Measurements from ENCODE around the gene BACH2.
"Not testable (repeated sequence)": the region's sequence is repeated elsewhere in the genome, so short reads cannot be mapped to it uniquely, and the experiment has no call there.

The BACH2 gene

DNA sequence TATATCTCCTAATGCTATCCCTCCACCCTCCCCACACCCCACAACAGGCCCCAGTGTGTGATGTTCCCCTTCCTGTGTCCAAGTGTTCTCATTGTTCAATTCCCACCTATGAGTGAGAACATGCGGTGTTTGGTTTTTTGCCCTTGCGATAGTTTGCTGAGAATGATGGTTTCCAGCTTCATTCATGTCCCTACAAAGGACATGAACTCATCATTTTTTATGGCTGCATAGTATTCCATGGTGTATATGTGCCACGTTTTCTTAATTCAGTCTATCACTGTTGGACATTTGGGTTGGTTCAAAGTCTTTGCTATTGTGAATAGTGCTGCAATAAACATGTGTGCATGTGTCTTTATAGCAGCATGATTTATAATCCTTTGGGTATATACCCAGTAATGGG is 163.0 kb downstream of the BACH2 start:
- not testable (repeated sequence) for H3K9me3 ChIP-seq (ENCODE audit: control insufficient read depth, low read length); H3K4me3 ChIP-seq (ENCODE audit: extremely low read depth, insufficient read depth, low read length, poor library complexity, severe bottlenecking); H3K4me1 ChIP-seq (ENCODE audit: control insufficient read depth, insufficient read depth, low read length, poor library complexity, severe bottlenecking); H3K27ac ChIP-seq (ENCODE audit: low read depth, low read length, severe bottlenecking); H3K36me3 ChIP-seq (ENCODE audit: control insufficient read depth, insufficient read depth, low read length)
- WGBS, 2 experiments (ENCODE audit: insufficient coverage in 2 of 2) = no CpG with 5 or more reads among the region's 3 CpGs

DNA sequence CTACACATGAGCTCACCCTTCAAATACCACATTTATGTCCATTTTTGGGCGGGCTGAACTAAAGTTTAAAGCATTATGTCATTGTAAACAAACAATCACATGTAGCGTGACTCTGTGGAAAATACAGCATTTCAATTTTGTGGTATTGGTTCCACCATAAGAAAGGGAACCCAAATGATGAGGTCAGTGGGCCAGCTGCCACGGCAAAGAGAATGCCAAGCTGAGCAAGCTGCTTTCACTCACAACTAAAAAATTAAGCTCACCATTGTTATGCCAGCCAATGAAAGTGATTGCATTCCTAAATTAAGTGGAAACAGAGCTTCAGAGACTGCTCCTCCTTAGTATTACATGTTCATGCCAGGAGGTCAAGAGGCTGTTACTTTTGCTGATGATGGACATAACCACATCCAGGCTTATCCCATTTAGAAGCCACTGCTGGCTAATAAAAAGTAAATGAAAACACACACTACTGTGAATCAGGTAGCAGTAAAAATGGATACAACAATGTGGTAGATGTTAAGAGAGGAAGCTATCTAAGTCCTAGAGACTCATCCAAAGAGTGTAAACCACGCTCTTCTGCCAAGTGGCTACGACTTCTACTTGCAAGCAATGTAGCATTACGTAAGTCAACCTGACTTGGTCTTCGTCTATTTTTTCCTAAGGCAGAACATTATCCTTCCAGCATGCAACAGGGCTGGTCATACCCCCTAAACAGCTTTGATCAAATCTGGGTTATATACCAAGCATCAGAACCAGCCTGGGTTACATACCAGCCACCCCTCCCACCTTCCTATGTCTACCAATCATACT is 164.8 kb downstream of the BACH2 start:
- Histone ChIP-seq H3K4me3 (ENCODE audit: extremely low read depth, insufficient read depth, low read length, poor library complexity, severe bottlenecking) (no peak overlapping the region), H3K9me3 (ENCODE audit: control insufficient read depth, low read length) (peaks cover 4% of the 10 kb centered on the region), H3K27ac (ENCODE audit: low read depth, low read length, severe bottlenecking) (no peak overlapping the region), H3K36me3 (ENCODE audit: control insufficient read depth, insufficient read depth, low read length) (no peaks in the 10 kb centered on the region), H3K4me1 (ENCODE audit: control insufficient read depth, insufficient read depth, low read length, poor library complexity, severe bottlenecking) (peaks cover 10% of the 10 kb centered on the region)
- 94 to 100% methylated on average over 4 to 6 of the region's 7 CpGs for WGBS, 2 experiments (ENCODE audit: insufficient coverage in 2 of 2)

DNA sequence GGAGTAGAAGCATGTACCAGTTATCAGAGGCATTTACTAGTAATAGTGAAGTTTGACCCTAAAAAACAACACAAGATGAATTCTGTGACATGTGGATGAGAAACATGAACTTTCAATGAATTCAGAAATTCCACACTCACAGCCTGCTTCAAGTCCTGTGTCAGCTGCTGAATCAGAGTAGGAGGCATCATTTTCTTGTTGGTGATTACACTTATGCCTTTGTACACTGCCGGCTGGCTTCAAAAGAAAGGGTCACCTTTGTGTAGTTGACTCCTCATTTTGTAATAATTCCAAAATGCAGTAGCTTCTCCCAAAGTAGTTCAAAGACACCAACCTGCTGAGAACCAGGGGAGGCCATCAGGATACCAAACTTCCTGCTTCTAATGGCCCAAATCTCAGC is 165.5 kb downstream of the BACH2 start:
- Histone ChIP-seq H3K9me3 (ENCODE audit: control insufficient read depth, low read length) (peaks cover 4% of the 10 kb centered on the region), H3K27ac (ENCODE audit: low read depth, low read length, severe bottlenecking) (no peak overlapping the region), H3K4me3 (ENCODE audit: extremely low read depth, insufficient read depth, low read length, poor library complexity, severe bottlenecking) (no peak overlapping the region), H3K4me1 (ENCODE audit: control insufficient read depth, insufficient read depth, low read length, poor library complexity, severe bottlenecking) (peaks cover 13% of the 10 kb centered on the region), H3K36me3 (ENCODE audit: control insufficient read depth, insufficient read depth, low read length) (no peaks in the 10 kb centered on the region)
- WGBS, 2 experiments (ENCODE audit: insufficient coverage in 2 of 2) = 92% methylated on average over 1 of the region's 1 CpG; no CpG with 5 or more reads in 1 of the 2 experiments

DNA sequence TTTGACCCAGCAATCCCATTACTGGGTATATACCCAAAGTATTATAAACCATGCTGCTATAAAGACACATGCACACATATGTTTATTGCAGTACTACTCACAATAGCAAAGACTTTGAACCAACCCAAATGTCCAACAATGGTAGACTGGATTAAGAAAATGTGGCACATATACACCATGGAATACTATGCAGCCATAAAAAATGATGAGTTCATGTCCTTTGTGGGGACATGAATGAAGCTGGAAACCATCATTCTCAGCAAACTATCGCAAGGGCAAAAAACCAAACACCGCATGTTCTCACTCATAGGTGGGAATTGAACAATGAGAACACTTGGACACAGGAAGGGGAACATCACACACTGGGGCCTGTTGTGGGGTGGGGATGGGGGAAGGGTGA is 168.0 kb downstream of the BACH2 start:
- not testable (repeated sequence) for H3K27ac ChIP-seq (ENCODE audit: low read depth, low read length, severe bottlenecking); H3K9me3 ChIP-seq (ENCODE audit: control insufficient read depth, low read length); H3K4me3 ChIP-seq (ENCODE audit: extremely low read depth, insufficient read depth, low read length, poor library complexity, severe bottlenecking); H3K36me3 ChIP-seq (ENCODE audit: control insufficient read depth, insufficient read depth, low read length)
- H3K4me1 ChIP-seq (ENCODE audit: control insufficient read depth, insufficient read depth, low read length, poor library complexity, severe bottlenecking) = peaks cover 13% of the 10 kb centered on the region
- no CpG with 5 or more reads among the region's 2 CpGs for WGBS, 2 experiments (ENCODE audit: insufficient coverage in 2 of 2)

DNA sequence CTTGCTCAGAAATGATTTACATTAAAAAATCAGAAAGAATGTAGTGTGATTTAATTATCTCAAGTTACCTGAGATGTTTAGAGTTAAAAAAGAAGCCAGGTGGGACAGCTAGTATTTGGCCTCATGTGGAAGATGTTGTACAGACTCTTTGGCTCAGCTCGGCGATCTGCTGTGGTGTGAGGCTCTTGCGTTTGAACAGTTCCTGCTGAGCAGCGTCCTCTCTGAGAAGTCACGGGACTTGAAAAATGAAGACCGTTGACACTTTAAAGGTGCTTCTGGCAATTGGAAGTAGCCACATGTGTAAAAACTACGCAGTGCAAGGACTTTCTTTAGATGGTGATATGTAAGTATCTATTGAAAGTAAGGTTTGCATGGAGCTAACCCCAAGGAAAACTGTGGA is 169.0 kb downstream of the BACH2 start:
- no peak overlapping the region for H3K4me3 ChIP-seq (ENCODE audit: extremely low read depth, insufficient read depth, low read length, poor library complexity, severe bottlenecking)
- peaks cover 13% of the 10 kb centered on the region for H3K4me1 ChIP-seq (ENCODE audit: control insufficient read depth, insufficient read depth, low read length, poor library complexity, severe bottlenecking)
- H3K36me3 ChIP-seq (ENCODE audit: control insufficient read depth, insufficient read depth, low read length) = no peaks in the 10 kb centered on the region
- H3K9me3 ChIP-seq (ENCODE audit: control insufficient read depth, low read length) = no peaks in the 10 kb centered on the region
- no peak overlapping the region for H3K27ac ChIP-seq (ENCODE audit: low read depth, low read length, severe bottlenecking)
- 91 to 98% methylated on average over 6 to 7 of the region's 7 CpGs for WGBS, 2 experiments (ENCODE audit: insufficient coverage in 2 of 2)

DNA sequence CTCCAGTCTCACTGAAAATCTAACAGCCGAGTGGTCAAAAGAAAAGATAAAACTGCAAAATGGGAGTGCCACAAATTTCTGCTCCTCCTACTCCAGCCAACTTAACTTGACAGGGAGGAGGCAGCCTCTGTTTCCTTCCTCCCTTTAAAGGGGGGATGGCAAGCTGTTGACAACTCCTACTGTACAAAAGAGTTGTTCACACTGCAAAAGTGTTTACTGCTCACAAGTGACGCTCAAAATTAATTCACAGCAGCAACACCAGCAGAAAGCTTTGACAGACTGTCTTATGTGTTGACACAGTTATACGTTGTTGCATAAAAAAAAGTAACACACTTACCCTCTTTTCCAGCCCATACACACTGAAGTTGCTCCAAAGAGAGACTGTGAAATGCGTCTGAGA is 169.8 kb downstream of the BACH2 start:
- Histone ChIP-seq H3K4me1 (ENCODE audit: control insufficient read depth, insufficient read depth, low read length, poor library complexity, severe bottlenecking) (peaks cover 11% of the 10 kb centered on the region), H3K36me3 (ENCODE audit: control insufficient read depth, insufficient read depth, low read length) (no peaks in the 10 kb centered on the region), H3K4me3 (ENCODE audit: extremely low read depth, insufficient read depth, low read length, poor library complexity, severe bottlenecking) (no peak overlapping the region), H3K27ac (ENCODE audit: low read depth, low read length, severe bottlenecking) (no peak overlapping the region), H3K9me3 (ENCODE audit: control insufficient read depth, low read length) (no peaks in the 10 kb centered on the region)
- WGBS, 2 experiments (ENCODE audit: insufficient coverage in 2 of 2) = 95 to 100% methylated on average over 2 to 4 of the region's 4 CpGs

DNA sequence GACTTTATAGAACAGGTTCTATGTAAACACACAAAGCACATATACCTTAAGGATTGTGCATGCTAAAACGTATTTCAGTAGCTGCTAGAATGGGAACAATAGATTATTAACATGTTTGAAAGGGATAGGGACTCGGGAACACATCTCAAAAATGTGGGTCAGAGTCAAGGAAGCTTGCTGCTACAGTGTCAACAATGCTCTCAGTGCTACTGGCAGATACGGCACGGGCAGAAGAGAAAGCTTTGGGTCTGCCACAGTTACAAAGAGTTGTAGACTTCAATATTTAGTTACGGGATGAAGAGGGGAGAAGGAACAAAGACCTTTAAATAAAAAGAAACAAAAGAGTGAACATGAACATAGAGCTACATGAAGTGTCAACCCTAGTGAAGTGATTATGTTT is 170.5 kb downstream of the BACH2 start:
- peaks cover 9% of the 10 kb centered on the region for H3K4me1 ChIP-seq (ENCODE audit: control insufficient read depth, insufficient read depth, low read length, poor library complexity, severe bottlenecking)
- no peak overlapping the region for H3K4me3 ChIP-seq (ENCODE audit: extremely low read depth, insufficient read depth, low read length, poor library complexity, severe bottlenecking)
- 85 to 95% methylated on average over 2 to 3 of the region's 5 CpGs for WGBS, 2 experiments (ENCODE audit: insufficient coverage in 2 of 2)
- H3K36me3 ChIP-seq (ENCODE audit: control insufficient read depth, insufficient read depth, low read length) = no peaks in the 10 kb centered on the region
- no peak overlapping the region for H3K27ac ChIP-seq (ENCODE audit: low read depth, low read length, severe bottlenecking)
- no peaks in the 10 kb centered on the region for H3K9me3 ChIP-seq (ENCODE audit: control insufficient read depth, low read length)

DNA sequence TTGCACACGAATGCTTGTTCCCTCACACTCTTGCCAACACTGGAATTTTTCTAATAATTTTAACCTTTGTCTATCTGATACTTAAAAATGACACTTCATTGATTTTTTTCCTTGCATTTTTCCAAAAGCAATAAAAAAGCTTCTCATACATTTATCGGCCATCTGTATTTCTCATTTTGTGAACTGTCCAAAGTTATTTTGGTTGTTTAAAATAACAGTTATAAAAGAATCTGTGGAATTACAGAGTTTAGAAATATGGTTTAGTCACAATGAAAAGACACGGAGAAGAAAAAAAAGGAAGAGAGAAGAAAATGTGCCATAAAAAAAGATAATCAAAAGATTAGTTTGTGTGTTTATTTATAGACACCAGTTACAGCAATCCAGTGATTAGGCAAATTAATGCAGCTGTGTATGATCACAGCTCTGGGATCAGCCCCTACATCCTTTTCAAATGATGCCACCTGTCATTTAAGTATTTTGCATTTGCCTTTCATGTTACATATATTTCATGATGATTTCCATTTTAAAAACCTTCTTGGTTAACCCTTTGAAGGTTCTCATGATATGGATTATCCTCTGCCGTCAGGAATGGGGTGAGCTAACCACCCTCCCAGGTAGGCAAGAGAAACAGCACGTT is 171.7 kb downstream of the BACH2 start:
- Histone ChIP-seq H3K4me1 (ENCODE audit: control insufficient read depth, insufficient read depth, low read length, poor library complexity, severe bottlenecking) (peaks cover 9% of the 10 kb centered on the region), H3K36me3 (ENCODE audit: control insufficient read depth, insufficient read depth, low read length) (no peaks in the 10 kb centered on the region), H3K9me3 (ENCODE audit: control insufficient read depth, low read length) (no peaks in the 10 kb centered on the region), H3K4me3 (ENCODE audit: extremely low read depth, insufficient read depth, low read length, poor library complexity, severe bottlenecking) (no peak overlapping the region), H3K27ac (ENCODE audit: low read depth, low read length, severe bottlenecking) (no peak overlapping the region)
- 91 to 94% methylated on average over 3 of the region's 5 CpGs for WGBS, 2 experiments (ENCODE audit: insufficient coverage in 2 of 2)

DNA sequence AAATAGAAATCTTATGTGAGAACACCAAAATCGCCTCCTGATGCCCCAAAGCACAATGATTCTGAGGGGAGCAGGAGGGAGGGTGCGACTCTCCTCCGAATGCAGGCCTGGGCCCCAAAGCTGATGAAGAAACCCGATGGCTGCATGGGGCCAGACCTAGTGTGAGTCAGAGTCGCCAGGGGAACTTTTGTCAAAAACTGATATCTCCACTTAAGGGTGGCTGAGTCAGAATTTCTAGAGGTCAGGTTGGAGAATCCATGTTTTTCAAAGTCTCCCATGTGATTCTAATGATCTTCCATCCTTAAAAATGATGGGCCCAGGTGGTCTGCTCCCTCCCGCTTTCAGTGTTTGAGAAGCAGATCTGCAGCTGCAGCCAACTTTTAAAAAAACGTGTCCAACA is 172.8 kb downstream of the BACH2 start:
- Histone ChIP-seq H3K4me1 (ENCODE audit: control insufficient read depth, insufficient read depth, low read length, poor library complexity, severe bottlenecking) (peaks cover 9% of the 10 kb centered on the region), H3K36me3 (ENCODE audit: control insufficient read depth, insufficient read depth, low read length) (no peaks in the 10 kb centered on the region), H3K4me3 (ENCODE audit: extremely low read depth, insufficient read depth, low read length, poor library complexity, severe bottlenecking) (no peak overlapping the region), H3K9me3 (ENCODE audit: control insufficient read depth, low read length) (no peaks in the 10 kb centered on the region), H3K27ac (ENCODE audit: low read depth, low read length, severe bottlenecking) (no peak overlapping the region)
- 93% methylated on average over 3 to 5 of the region's 7 CpGs for WGBS, 2 experiments (ENCODE audit: insufficient coverage in 2 of 2)

DNA sequence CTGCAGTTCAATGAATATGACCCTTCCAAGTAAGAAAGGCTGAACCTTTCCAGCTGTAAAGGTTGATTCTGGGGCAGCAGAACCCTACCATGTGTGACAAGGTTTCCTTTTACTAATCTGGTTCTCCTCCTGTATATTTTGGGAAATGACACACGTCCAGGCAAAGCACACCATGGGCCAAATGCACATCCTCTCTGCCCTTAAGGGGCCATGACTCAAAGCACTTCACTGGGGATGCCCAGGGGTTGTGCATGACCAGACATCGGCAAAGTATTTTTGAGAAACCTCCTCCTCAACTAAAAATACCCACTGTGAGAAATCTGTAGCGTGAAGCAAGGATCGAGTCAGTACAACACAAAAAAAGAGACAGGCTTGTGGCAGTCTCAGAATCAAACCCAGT is 174.7 kb downstream of the BACH2 start:
- Histone ChIP-seq H3K27ac (ENCODE audit: low read depth, low read length, severe bottlenecking) (no peak overlapping the region), H3K36me3 (ENCODE audit: control insufficient read depth, insufficient read depth, low read length) (no peaks in the 10 kb centered on the region), H3K9me3 (ENCODE audit: control insufficient read depth, low read length) (no peaks in the 10 kb centered on the region), H3K4me1 (ENCODE audit: control insufficient read depth, insufficient read depth, low read length, poor library complexity, severe bottlenecking) (peaks cover 3% of the 10 kb centered on the region), H3K4me3 (ENCODE audit: extremely low read depth, insufficient read depth, low read length, poor library complexity, severe bottlenecking) (no peak overlapping the region)
- 82 to 100% methylated on average over 1 to 3 of the region's 4 CpGs for WGBS, 2 experiments (ENCODE audit: insufficient coverage in 2 of 2)

DNA sequence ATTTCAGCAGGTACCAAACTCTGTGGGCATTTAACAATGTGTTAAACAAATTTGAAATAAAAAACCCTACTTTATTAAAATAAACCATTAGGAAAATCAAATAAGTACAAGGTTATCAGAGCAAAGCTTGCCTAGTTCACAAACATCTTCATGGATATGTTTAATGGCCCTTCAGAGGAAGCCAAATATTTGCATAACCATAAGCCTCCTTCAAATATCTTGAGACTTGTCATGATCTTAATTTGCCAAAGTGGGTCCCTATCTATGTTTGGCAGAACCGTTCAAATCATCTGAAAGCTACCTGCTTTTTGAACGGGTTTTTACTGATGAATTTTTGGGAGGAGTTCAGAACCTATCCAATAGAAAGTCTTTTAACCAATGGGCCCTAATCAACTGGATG is 176.3 kb downstream of the BACH2 start:
- Histone ChIP-seq H3K4me1 (ENCODE audit: control insufficient read depth, insufficient read depth, low read length, poor library complexity, severe bottlenecking) (no peaks in the 10 kb centered on the region), H3K4me3 (ENCODE audit: extremely low read depth, insufficient read depth, low read length, poor library complexity, severe bottlenecking) (no peak overlapping the region), H3K9me3 (ENCODE audit: control insufficient read depth, low read length) (peaks cover 6% of the 10 kb centered on the region), H3K27ac (ENCODE audit: low read depth, low read length, severe bottlenecking) (no peak overlapping the region), H3K36me3 (ENCODE audit: control insufficient read depth, insufficient read depth, low read length) (no peaks in the 10 kb centered on the region)
- WGBS, 2 experiments (ENCODE audit: insufficient coverage in 2 of 2) = 100% methylated on average over 1 of the region's 2 CpGs; no CpG with 5 or more reads in 1 of the 2 experiments

All from mesodermal cell (in vitro differentiated cells).